ENCODE measurements around the gene KDM1B. TPM values are rescaled to one million over a fixed set of nuclear protein-coding genes. Genes with fewer than 3 reads are reported as not detected.

The KDM1B gene
- total and polyA plus RNA-seq, 9 of the 15 experiments (the other 6 are each of a cell fraction or from before 2014, with no cell fraction given), result 1.4 to 58.9 (median 36.3) TPM

DNA sequence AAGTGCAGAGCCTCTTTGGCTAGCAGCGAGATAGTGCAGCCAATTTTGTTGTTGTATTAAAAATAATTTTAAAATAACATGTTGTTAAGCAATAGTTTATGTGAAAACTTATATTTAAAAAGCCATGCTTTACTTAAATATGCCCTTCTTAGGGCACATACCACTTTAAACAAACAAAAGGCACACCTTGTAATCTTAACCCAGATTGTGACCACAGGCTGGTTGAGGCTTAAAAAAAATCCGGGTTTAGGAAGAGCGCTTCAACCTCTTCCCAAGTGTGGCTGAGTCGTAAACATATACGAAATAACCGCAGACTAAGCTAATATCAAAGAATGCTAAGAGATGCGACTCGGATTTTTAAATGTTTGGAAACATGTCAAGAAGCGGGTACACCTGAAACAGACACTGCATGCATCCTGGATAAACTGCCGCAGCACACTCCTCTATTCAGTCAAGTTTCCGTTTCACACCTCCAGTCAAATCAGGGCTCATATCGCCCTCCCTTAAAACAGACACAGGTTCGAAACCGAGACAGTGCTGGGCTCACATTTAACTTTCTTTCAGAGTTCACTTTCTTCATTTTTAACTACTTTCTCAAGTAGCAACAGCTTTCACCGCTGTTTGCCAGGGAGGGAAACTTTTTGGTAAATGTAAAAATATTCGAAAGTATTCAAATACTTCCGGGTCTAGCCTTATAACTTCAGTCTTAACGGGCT lies 107.6 kb downstream of the KDM1B start (continued):
- no peak for TF ChIP-seq BRD4 (IDR thresholded peaks at IDR 0.05)
- peak; percentile 83 for TF ChIP-seq ZSCAN29 (IDR thresholded peaks at IDR 0.05)
- TF ChIP-seq, protein P1, sequence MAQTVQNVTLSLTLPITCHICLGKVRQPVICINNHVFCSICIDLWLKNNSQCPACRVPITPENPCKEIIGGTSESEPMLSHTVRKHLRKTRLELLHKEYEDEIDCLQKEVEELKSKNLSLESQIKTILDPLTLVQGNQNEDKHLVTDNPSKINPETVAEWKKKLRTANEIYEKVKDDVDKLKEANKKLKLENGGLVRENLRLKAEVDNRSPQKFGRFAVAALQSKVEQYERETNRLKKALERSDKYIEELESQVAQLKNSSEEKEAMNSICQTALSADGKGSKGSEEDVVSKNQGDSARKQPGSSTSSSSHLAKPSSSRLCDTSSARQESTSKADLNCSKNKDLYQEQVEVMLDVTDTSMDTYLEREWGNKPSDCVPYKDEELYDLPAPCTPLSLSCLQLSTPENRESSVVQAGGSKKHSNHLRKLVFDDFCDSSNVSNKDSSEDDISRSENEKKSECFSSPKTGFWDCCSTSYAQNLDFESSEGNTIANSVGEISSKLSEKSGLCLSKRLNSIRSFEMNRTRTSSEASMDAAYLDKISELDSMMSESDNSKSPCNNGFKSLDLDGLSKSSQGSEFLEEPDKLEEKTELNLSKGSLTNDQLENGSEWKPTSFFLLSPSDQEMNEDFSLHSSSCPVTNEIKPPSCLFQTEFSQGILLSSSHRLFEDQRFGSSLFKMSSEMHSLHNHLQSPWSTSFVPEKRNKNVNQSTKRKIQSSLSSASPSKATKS (CRISPR knock-in tag; IDR thresholded peaks at IDR 0.05), result no peak
- no peak for TF ChIP-seq ZNF354B (CRISPR knock-in tag; IDR thresholded peaks at IDR 0.05)
- peak; percentile 54; the same call in 1 of the 2 replicates for TF ChIP-seq L3MBTL2 (IDR thresholded peaks at IDR 0.05)
- peak; percentile 77 for TF ChIP-seq CHD1 (IDR thresholded peaks at IDR 0.05; ENCODE audit: low read length)
- TF ChIP-seq ELF1 (tag; IDR thresholded peaks at IDR 0.05), result peak; percentile 37; the same call in 1 of the 2 replicates
- 0 out of 2 replicates have a peak, but pooled peaks have one; percentile 15 for TF ChIP-seq ZNF175 (CRISPR knock-in tag; IDR thresholded peaks at IDR 0.05; ENCODE audit: low read depth)

Measured in K562 (cell line).